Mesenchymal stem cell (in vitro differentiated cells and primary cell): ENCODE results near the gene SUPV3L1.

Experiments used
- DNase-seq: peaks from one replicate; pipeline ENCODE4 v3.0.0-alpha.2; 2013
- H2AFZ ChIP-seq: one replicate; pipeline ENCODE4 v1.6.1; 2013; ENCODE audit warnings: low read depth, mild to moderate bottlenecking, control low read depth, inconsistent platforms, low read length, moderate library complexity
- H2AK5ac ChIP-seq: 2 replicates; pipeline ENCODE4 v1.6.1; 2013; ENCODE audit warnings: low read length, moderate library complexity, mild to moderate bottlenecking, inconsistent platforms; ENCODE audit not compliant: severe bottlenecking
- H2BK120ac ChIP-seq: one replicate; pipeline ENCODE4 v1.6.1; 2013; ENCODE audit warnings: low read depth, mild to moderate bottlenecking, inconsistent platforms, low read length, moderate library complexity
- H2BK12ac ChIP-seq, 2 experiments: one replicate each; pipeline ENCODE4 v1.6.1; 2013; ENCODE audit warnings: inconsistent platforms in 2 of 2, low read length in 2 of 2, mild to moderate bottlenecking in 2 of 2, moderate library complexity in 2 of 2, control low read depth in 1 of 2
- H2BK15ac ChIP-seq: one replicate; pipeline ENCODE4 v1.6.1; 2013; ENCODE audit warnings: mild to moderate bottlenecking, low read depth, inconsistent platforms; ENCODE audit not compliant: poor library complexity, severe bottlenecking
- H2BK5ac ChIP-seq: 2 replicates; pipeline ENCODE4 v1.6.1; 2013; ENCODE audit warnings: low read depth, mild to moderate bottlenecking, low read length, control low read depth, inconsistent platforms; ENCODE audit not compliant: poor library complexity, severe bottlenecking
- H3K14ac ChIP-seq, 2 experiments: one replicate each; pipeline ENCODE4 v1.6.1; 2013; ENCODE audit warnings: inconsistent platforms in 2 of 2, low read length in 2 of 2, control low read depth in 1 of 2, mild to moderate bottlenecking in 1 of 2, moderate library complexity in 1 of 2
- H3K18ac ChIP-seq, 2 experiments: one replicate each; pipeline ENCODE4 v1.6.1; 2013; ENCODE audit warnings: inconsistent platforms in 2 of 2, low read length in 2 of 2, control low read depth in 1 of 2, low read depth in 1 of 2, mild to moderate bottlenecking in 1 of 2
- H3K23ac ChIP-seq, 2 experiments: one replicate each; pipeline ENCODE4 v1.6.1; 2013; ENCODE audit warnings: inconsistent platforms in 2 of 2, low read length in 2 of 2, mild to moderate bottlenecking in 2 of 2, moderate library complexity in 2 of 2, control low read depth in 1 of 2
- H3K27ac ChIP-seq: 2 replicates; pipeline ENCODE4 v1.5.1; 2013; ENCODE audit warnings: mild to moderate bottlenecking, moderate library complexity, low read length, control low read depth, inconsistent platforms; ENCODE audit not compliant: poor library complexity, severe bottlenecking
- H3K27me3 ChIP-seq, 2 experiments: 2 replicates each; pipeline versions ENCODE4 v1.6.1 to v1.7.0; 2013; ENCODE audit warnings: low read length in 2 of 2, mild to moderate bottlenecking in 2 of 2, moderate library complexity in 2 of 2, control low read depth in 1 of 2, inconsistent platforms in 1 of 2; ENCODE audit not compliant: control insufficient read depth in 1 of 2, insufficient read depth in 1 of 2
- H3K36me3 ChIP-seq, 2 experiments: 2 replicates each; pipeline versions ENCODE4 v1.6.1 to v1.7.0; 2013; ENCODE audit warnings: low read length in 2 of 2, control low read depth in 1 of 2, inconsistent platforms in 1 of 2, low read depth in 1 of 2, mild to moderate bottlenecking in 1 of 2; ENCODE audit not compliant: insufficient read depth in 2 of 2, control insufficient read depth in 1 of 2
- H3K4ac ChIP-seq, 2 experiments: one replicate each; pipeline ENCODE4 v1.6.1; 2013; ENCODE audit warnings: inconsistent platforms in 2 of 2, low read length in 2 of 2, mild to moderate bottlenecking in 2 of 2, moderate library complexity in 2 of 2, control low read depth in 1 of 2, low read depth in 1 of 2
- H3K4me1 ChIP-seq: 2 replicates; pipeline ENCODE4 v1.6.1; 2013; ENCODE audit warnings: low read depth, low read length, control low read depth; ENCODE audit not compliant: control insufficient read depth, insufficient read depth
- H3K4me2 ChIP-seq: 2 replicates; pipeline ENCODE4 v1.6.1; 2013; ENCODE audit warnings: low read length, mild to moderate bottlenecking, inconsistent platforms; ENCODE audit not compliant: poor library complexity, severe bottlenecking
- H3K4me3 ChIP-seq, 2 experiments: 2 replicates each; pipeline versions ENCODE4 v1.5.1 to v1.7.0; 2013; ENCODE audit warnings: low read length in 2 of 2, mild to moderate bottlenecking in 2 of 2, control low read depth in 1 of 2, low read depth in 1 of 2; ENCODE audit not compliant: insufficient read depth in 1 of 2
- H3K79me1 ChIP-seq: replicated peaks from 2 replicates; pipeline ENCODE4 v1.6.1; 2013; ENCODE audit warnings: mild to moderate bottlenecking, control low read depth, low read length, inconsistent platforms; ENCODE audit not compliant: poor library complexity, severe bottlenecking
- H3K9ac ChIP-seq: 2 replicates; pipeline ENCODE4 v1.7.0; 2013; ENCODE audit warnings: mild to moderate bottlenecking, low read length, moderate library complexity
- H3K9me3 ChIP-seq: 2 replicates; pipeline ENCODE4 v1.7.0; 2013; ENCODE audit warnings: mild to moderate bottlenecking, low read length; ENCODE audit not compliant: control insufficient read depth
- H4K8ac ChIP-seq: one replicate; pipeline ENCODE4 v1.6.1; 2013; ENCODE audit warnings: inconsistent platforms, mild to moderate bottlenecking, low read length, moderate library complexity
- H4K91ac ChIP-seq: one replicate; pipeline ENCODE4 v1.6.1; 2013; ENCODE audit warnings: mild to moderate bottlenecking, low read length, inconsistent platforms
- WGBS: methylation state at CpG from one replicate; pipeline ENCODE4 v1.1.7; 2013; ENCODE audit warnings: mixed read lengths; 5-methylcytosine and 5-hydroxymethylcytosine counted together

SUPV3L1 gene

DNA sequence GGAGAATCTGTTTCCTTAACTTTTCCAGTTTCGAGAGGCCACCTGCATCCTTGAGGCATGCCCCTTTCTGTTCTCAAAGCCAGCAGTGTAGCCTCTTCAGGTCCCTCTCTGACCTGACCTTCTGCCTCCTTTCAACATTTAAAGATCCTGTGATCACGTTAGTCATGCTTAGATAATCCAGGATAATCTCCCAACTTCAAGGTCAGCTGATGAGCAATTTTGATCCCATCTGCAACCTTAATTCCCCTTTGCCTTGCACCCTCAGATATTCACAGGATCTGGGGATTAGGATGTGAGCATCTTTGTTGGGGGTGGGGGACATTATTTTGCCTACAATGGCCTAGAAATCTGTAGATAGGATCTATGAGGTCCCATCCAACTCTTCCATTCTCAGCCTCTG, 48.1 kb downstream of the SUPV3L1 start:
- Histone ChIP-seq H2BK15ac (no peak overlapping the region), H3K9ac (no peak overlapping the region), H3K9me3 (no peaks in the 10 kb centered on the region), H2BK120ac (no peak overlapping the region), H3K23ac (no peak overlapping the region), H2BK12ac (no peak overlapping the region), H2BK5ac (no peak overlapping the region), H3K4me1 (peaks cover 30% of the 10 kb centered on the region), H3K14ac (no peak overlapping the region), H2AFZ (no peak overlapping the region), H4K91ac (no peak overlapping the region), H3K4me2 (no peak overlapping the region), H3K27me3 (no peaks in the 10 kb centered on the region), H2AK5ac (no peak overlapping the region), H3K27ac (no peak overlapping the region), H4K8ac (no peak overlapping the region), H3K36me3 (peaks cover 0 to 33% of the 10 kb centered on the region in 2 experiments), H3K79me1 (peaks cover 9% of the 10 kb centered on the region), H3K18ac (no peak overlapping the region), H3K4me3 (no peak overlapping the region), H3K4ac (no peak overlapping the region)
- no peak for DNase-seq
- 65% methylated on average over 2 of the region's 2 CpGs for WGBS

DNA sequence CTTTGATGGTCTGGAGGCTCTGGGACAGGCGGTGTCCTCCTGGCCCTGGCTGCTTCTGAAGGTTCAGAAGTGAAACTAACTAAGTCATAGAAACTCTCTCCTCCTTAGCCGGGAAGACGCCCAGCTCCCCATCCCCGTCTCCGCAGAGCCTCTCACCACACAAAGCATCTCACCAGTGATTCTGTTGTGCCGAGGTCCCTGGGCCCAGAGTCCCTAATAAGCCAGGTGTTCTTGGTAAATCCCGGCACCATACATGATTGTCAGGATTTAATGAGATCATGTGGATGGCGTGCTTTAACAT, 49.5 kb downstream of the SUPV3L1 start:
- Histone ChIP-seq H3K27ac (no peak overlapping the region), H3K4me2 (no peak overlapping the region), H2BK5ac (no peak overlapping the region), H3K36me3 (peaks cover 0 to 33% of the 10 kb centered on the region in 2 experiments), H2BK12ac (peak overlapping the region; percentile 25 to 31), H4K8ac (peak overlapping the region; percentile 16), H2BK15ac (no peak overlapping the region), H4K91ac (peak overlapping the region; percentile 80), H3K23ac (no peak overlapping the region), H3K4ac (peak overlapping the region in 1 of 2 experiments; percentile 66), H3K27me3 (no peaks in the 10 kb centered on the region), H2AFZ (no peak overlapping the region), H3K14ac (no peak overlapping the region), H3K9ac (no peak overlapping the region), H3K79me1 (peaks cover 9% of the 10 kb centered on the region), H3K4me1 (peaks cover 33% of the 10 kb centered on the region), H3K18ac (no peak overlapping the region), H2BK120ac (no peak overlapping the region), H3K9me3 (no peaks in the 10 kb centered on the region), H3K4me3 (peak overlapping the region in 1 of 2 experiments; percentile 26), H2AK5ac (no peak overlapping the region)
- WGBS, result 92% methylated on average over 5 of the region's 8 CpGs
- DNase-seq, result no peak

DNA sequence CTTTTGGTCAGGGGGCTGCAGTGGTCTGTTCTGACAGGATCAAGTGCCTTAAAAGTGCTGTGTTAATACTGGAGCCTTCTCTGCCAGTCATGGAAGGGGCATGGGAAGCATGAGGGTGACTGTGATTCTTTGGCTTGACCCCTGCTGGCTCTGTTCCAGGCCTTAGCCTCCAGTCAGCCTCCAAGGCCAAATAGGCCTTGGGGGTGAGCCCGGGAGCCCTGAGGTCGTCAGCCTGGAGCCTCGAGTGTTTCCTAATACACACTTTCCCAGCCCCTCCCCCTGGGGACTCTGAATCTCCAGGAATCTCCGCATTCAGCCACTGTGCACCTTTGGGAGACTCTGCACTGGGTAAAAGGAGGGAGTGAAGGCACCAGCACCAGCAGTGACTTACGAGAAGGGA, 50.1 kb downstream of the SUPV3L1 start:
- Histone ChIP-seq H4K8ac (no peak overlapping the region), H3K4ac (no peak overlapping the region), H3K79me1 (peaks cover 9% of the 10 kb centered on the region), H2AFZ (no peak overlapping the region), H3K27ac (no peak overlapping the region), H3K18ac (no peak overlapping the region), H2AK5ac (no peak overlapping the region), H2BK5ac (no peak overlapping the region), H2BK12ac (no peak overlapping the region), H4K91ac (no peak overlapping the region), H2BK120ac (no peak overlapping the region), H3K4me1 (peaks cover 32% of the 10 kb centered on the region), H3K36me3 (peaks cover 0 to 35% of the 10 kb centered on the region in 2 experiments), H3K4me3 (no peak overlapping the region), H3K14ac (no peak overlapping the region), H3K9ac (no peak overlapping the region), H3K27me3 (no peaks in the 10 kb centered on the region), H2BK15ac (no peak overlapping the region), H3K4me2 (no peak overlapping the region), H3K9me3 (no peaks in the 10 kb centered on the region), H3K23ac (no peak overlapping the region)
- 92% methylated on average over 5 of the region's 5 CpGs for WGBS
- no peak for DNase-seq

DNA sequence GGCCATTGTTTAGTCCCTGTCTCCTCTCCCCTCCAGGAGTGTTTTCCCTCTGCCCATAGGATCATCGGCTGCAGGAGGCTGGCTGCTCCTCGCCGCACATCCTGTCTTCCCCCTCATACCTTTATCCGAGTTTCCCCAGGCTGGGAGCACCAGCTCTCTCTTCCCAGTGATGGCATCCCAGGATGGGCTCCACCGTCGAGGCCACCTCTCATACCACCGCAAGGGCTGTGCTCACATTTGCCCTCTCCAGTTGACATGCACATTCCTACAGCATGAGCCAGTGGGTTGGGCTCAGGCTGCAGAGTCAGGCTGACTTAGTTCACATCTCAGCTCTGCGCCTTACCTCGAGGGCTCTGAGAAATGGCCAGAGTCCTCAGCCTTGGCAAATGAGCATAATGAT, 52.2 kb downstream of the SUPV3L1 start:
- peak overlapping the region; percentile 90 for H2AK5ac ChIP-seq
- H2BK15ac ChIP-seq, result no peak overlapping the region
- H2BK12ac ChIP-seq, result peak overlapping the region in 1 of 2 experiments; percentile 32
- no peak overlapping the region for H2BK5ac ChIP-seq
- peak overlapping the region; percentile 18 for H2AFZ ChIP-seq
- no peaks in the 10 kb centered on the region for H3K27me3 ChIP-seq
- no peak overlapping the region for H3K18ac ChIP-seq
- H2BK120ac ChIP-seq, result no peak overlapping the region
- H3K4me3 ChIP-seq, result no peak overlapping the region
- no peak overlapping the region for H3K23ac ChIP-seq
- peak overlapping the region; percentile 77 for H3K27ac ChIP-seq
- H4K91ac ChIP-seq, result no peak overlapping the region
- peak; percentile 78 for DNase-seq
- H3K4me2 ChIP-seq, result no peak overlapping the region
- 44% methylated on average over 9 of the region's 9 CpGs for WGBS
- no peaks in the 10 kb centered on the region for H3K9me3 ChIP-seq
- peaks cover 2% of the 10 kb centered on the region for H3K79me1 ChIP-seq
- peaks cover 0 to 27% of the 10 kb centered on the region in 2 experiments for H3K36me3 ChIP-seq
- H3K14ac ChIP-seq, result no peak overlapping the region
- no peak overlapping the region for H3K9ac ChIP-seq
- no peak overlapping the region for H3K4ac ChIP-seq
- H4K8ac ChIP-seq, result no peak overlapping the region
- H3K4me1 ChIP-seq, result peaks cover 24% of the 10 kb centered on the region
